ENCODE results near the gene STAT1.

STAT1 gene

GRCh38 chr2:191030521-191031154 lies 16.7 kb upstream of the STAT1 start:
- peak; percentile 33 for DNase-seq

- no peak for DNase-seq
Observed at GRCh38 chr2:191029280-191029950, 15.4 kb upstream of the STAT1 start.

GRCh38 chr2:191026377-191026776 lies 12.4 kb upstream of the STAT1 start:
- DNase-seq = no peak

GRCh38 chr2:191025135-191025534 lies 11.2 kb upstream of the STAT1 start:
- no peak for DNase-seq

GRCh38 chr2:191023235-191023679 lies 9.3 kb upstream of the STAT1 start:
- no peak for DNase-seq

GRCh38 chr2:191020742-191021381 lies 6.9 kb upstream of the STAT1 start:
- no peak for DNase-seq

- DNase-seq = peak; percentile 95
Observed at GRCh38 chr2:191020221-191020741, 6.3 kb upstream of the STAT1 start.

GRCh38 chr2:191019376-191019775 lies 5.4 kb upstream of the STAT1 start:
- no peak for DNase-seq

- no peak for DNase-seq
Observed at GRCh38 chr2:191018643-191019119, 4.7 kb upstream of the STAT1 start.

- DNase-seq = no peak
Observed at GRCh38 chr2:191018048-191018447, 4.1 kb upstream of the STAT1 start.

- no peak for DNase-seq
Observed at GRCh38 chr2:191015831-191016230, 1.9 kb upstream of the STAT1 start.

GRCh38 chr2:191015239-191015638 lies 1.3 kb upstream of the STAT1 start:
- DNase-seq = no peak

- DNase-seq = no peak
Observed at GRCh38 chr2:191014653-191015020, 666 bp upstream of the STAT1 start.

GRCh38 chr2:191013682-191013931 lies 364 bp downstream of the STAT1 start:
- DNase-seq = no peak

GRCh38 chr2:191012845-191013681 lies 908 bp downstream of the STAT1 start:
- DNase-seq = no peak

GRCh38 chr2:191012346-191012745 lies 1.6 kb downstream of the STAT1 start:
- DNase-seq = no peak

- DNase-seq = no peak
Observed at GRCh38 chr2:191010887-191011885, 2.8 kb downstream of the STAT1 start.

- DNase-seq = no peak
Observed at GRCh38 chr2:191009541-191010374, 4.2 kb downstream of the STAT1 start.

- DNase-seq = no peak
Observed at GRCh38 chr2:191008286-191008685, 5.7 kb downstream of the STAT1 start.

GRCh38 chr2:191006997-191007783 lies 6.8 kb downstream of the STAT1 start:
- DNase-seq = no peak

All from NCI-H1694 (cell line).